ENCODE data around the gene NEIL3.
A peak's percentile ranks its signal among the peaks of the same experiment; 100 is the strongest.

The NEIL3 gene

DNA sequence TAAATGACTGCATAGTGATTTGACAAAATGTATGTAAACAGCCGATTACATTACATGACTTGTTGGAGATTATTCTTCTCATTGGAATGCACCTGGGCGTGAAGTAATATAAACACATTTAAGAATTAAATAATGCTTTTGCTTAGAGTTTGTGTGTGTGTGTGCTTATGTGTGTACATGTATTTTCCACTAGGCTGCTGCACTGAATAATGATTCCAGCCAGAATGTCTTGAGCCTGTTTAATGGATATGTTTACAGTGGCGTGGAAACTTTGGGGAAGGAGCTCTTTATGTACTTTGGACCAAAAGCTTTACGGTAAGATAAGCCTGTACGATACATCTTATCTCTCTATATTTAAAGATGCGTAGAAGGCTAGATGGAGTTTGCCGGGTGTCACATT is 12.6 kb downstream of the NEIL3 start:
- no peak overlapping the region for H3K4me3 ChIP-seq (ENCODE audit: control insufficient read depth, low read depth, low read length)
- TF ChIP-seq, protein P1, sequence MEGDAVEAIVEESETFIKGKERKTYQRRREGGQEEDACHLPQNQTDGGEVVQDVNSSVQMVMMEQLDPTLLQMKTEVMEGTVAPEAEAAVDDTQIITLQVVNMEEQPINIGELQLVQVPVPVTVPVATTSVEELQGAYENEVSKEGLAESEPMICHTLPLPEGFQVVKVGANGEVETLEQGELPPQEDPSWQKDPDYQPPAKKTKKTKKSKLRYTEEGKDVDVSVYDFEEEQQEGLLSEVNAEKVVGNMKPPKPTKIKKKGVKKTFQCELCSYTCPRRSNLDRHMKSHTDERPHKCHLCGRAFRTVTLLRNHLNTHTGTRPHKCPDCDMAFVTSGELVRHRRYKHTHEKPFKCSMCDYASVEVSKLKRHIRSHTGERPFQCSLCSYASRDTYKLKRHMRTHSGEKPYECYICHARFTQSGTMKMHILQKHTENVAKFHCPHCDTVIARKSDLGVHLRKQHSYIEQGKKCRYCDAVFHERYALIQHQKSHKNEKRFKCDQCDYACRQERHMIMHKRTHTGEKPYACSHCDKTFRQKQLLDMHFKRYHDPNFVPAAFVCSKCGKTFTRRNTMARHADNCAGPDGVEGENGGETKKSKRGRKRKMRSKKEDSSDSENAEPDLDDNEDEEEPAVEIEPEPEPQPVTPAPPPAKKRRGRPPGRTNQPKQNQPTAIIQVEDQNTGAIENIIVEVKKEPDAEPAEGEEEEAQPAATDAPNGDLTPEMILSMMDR (IDR thresholded peaks at IDR 0.05; ENCODE audit: control insufficient read depth, insufficient read depth, low read depth, low read length, missing control alignments): no peak
- DNase-seq (ENCODE audit: low read depth): no peak

DNA sequence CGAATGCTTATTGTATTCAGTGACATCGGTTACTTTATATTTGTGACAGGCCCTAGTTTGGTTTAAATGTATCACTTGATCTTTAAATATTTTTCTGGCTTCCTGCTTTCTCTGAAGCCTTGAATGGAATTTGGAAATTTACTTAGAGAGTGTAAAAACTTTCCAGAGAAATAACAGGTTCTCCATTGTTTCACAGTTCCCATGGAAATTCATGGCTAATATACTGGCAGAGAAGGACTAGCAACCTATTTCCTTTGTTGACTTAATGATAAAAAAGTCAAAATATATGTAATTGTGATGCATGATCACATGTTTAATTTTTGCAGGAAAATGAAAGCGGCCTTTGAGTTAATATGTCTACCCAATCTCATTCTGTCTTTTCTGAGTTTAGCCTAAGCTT is 13.2 kb downstream of the NEIL3 start:
- no peak for DNase-seq (ENCODE audit: low read depth)
- H3K4me3 ChIP-seq (ENCODE audit: control insufficient read depth, low read depth, low read length): no peak overlapping the region

DNA sequence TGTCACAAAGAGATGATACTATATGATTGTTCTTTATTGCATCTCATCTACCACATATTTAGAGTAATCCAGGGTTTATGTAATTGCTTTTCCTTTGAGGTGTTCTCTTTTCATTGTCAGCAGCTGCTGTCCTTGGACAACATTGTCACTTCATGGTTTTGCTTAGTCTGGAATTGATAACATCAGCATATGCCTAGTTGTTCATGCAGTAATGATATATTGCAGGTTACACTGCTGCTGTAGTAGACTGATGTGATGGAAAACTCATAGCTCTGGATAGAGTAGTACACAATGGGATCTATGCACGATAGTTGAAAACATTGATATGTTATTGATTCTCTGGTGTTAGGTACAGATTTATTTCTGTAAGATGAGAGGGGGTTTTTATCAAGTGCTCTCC is 13.7 kb downstream of the NEIL3 start:
- TF ChIP-seq, protein P1 (IDR thresholded peaks at IDR 0.05; ENCODE audit: control insufficient read depth, insufficient read depth, low read depth, low read length, missing control alignments): no peak
- no peak overlapping the region for H3K4me3 ChIP-seq (ENCODE audit: control insufficient read depth, low read depth, low read length)
- no peak for DNase-seq (ENCODE audit: low read depth)

More for the DNA sequence above, 13.2 kb downstream of the NEIL3 start:
- TF ChIP-seq, protein P1 (IDR thresholded peaks at IDR 0.05; ENCODE audit: control insufficient read depth, insufficient read depth, low read depth, low read length, missing control alignments): no peak

DNA sequence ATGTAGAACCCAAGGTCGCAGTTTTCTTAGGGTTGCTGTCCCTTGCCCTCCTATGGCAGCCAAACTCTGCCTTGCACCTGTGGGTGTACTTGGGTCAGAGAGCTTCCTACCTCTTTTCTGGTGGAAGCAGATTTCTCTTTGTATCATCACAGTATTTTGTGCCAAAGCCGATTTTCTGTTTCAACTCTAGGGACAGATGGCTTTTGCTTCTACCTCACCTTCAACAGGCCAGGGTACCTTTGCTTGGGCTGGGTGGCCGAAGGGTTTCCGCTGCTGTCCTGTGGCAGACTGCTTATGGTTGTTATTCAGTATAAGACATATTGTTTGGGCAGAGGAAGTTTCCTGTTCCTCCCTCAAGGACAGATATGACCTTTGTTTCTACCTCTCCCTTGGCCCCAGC is 22.4 kb downstream of the NEIL3 start:
- no peak for DNase-seq (ENCODE audit: low read depth)
- H3K4me3 ChIP-seq (ENCODE audit: control insufficient read depth, low read depth, low read length): no peak overlapping the region
- TF ChIP-seq, protein P1 (IDR thresholded peaks at IDR 0.05; ENCODE audit: control insufficient read depth, insufficient read depth, low read depth, low read length, missing control alignments): no peak

DNA sequence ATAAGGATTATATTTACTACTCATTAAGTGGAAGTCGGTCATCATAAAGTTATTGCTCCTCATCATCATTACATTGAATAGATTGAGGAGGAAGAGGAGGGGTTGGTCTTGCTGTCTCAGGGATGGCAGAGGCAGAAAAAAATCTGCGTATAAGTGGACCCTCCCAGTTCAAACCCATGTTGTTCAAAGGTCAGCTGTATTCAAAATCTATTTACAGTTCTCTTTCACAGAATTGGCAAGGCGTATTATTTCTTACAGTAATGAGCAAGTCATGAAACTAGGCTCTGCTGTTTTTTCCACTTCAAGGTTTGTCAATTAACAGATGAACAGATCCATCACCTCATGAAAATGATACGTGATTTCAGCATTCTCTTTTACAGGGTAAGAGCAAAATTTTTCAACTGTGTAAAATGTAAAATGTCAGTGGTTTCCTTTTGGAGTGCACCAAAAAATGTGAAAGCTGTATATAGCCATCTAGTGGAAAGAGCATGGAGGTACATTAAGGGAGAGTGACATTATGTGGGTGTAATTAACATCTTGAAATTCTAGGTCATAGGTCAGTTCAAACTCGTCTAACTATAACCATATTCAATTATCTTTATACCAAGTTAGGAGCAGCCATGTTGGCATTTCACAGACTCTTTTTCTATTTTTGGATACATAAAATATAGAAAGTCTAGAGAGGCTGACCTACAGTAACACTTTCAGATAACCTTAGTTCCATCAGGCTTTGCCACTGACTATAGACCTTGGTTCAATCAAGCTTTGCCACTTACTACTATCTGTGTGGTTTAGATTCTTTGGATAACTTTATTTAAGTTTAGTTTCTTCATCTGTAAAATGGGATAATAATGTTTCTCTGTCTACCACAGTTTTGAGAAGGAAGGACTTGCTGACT is 30.1 kb downstream of the NEIL3 start:
- no peak overlapping the region for H3K4me3 ChIP-seq (ENCODE audit: control insufficient read depth, low read depth, low read length)
- TF ChIP-seq, protein P1 (IDR thresholded peaks at IDR 0.05; ENCODE audit: control insufficient read depth, insufficient read depth, low read depth, low read length, missing control alignments): peak; percentile 62
- peak; percentile 10 for DNase-seq (ENCODE audit: low read depth)

DNA sequence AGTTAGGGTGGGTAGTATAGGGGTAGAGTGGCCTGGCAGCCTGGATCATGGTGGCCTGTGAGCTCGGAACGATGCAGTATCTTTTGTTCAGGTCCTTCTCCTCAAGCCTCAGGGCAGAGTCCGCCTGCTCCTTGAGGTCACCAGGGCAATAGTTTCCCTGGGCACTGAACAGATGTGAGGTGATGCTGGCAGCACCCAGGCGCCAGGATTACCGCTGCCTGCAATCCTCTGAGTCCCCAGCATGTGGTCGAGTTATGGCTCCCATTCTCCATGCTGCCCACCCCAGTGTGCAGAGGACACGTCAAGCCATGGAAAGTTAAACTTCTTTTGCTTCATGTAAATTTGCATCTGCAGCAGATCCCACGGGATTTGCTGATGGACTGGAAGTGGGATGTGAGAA is 38.7 kb downstream of the NEIL3 start:
- H3K4me3 ChIP-seq (ENCODE audit: control insufficient read depth, low read depth, low read length): no peak overlapping the region
- TF ChIP-seq, protein P1 (IDR thresholded peaks at IDR 0.05; ENCODE audit: control insufficient read depth, insufficient read depth, low read depth, low read length, missing control alignments): no peak
- DNase-seq (ENCODE audit: low read depth): no peak

Measured in AG09309 (cell line).